HG02623 (cell line): Measurements from ENCODE around the gene SORT1.

Experiments used
- ATAC-seq: cut with Tn5 transposase; IDR thresholded peaks from one replicate; pipeline ENCODE4 v1.9.1; 2021; ENCODE audit warnings: moderate library complexity; ENCODE audit not compliant: unreplicated experiment

SORT1 gene

GRCh38 chr1:109277434-109278204 lies 120.1 kb downstream of the SORT1 start:
- ATAC-seq: no peak

GRCh38 chr1:109275706-109276345 lies 121.9 kb downstream of the SORT1 start:
- no peak for ATAC-seq

GRCh38 chr1:109274533-109275476 lies 122.9 kb downstream of the SORT1 start:
- no peak for ATAC-seq

GRCh38 chr1:109273570-109274288 lies 124.0 kb downstream of the SORT1 start:
- no peak for ATAC-seq

- no peak for ATAC-seq
These were observed 124.7 kb downstream of the SORT1 start for GRCh38 chr1:109272831-109273547.

- no peak for ATAC-seq
These were observed 125.5 kb downstream of the SORT1 start for GRCh38 chr1:109272021-109272799.

GRCh38 chr1:109271458-109271857 lies 126.3 kb downstream of the SORT1 start:
- ATAC-seq: no peak

- no peak for ATAC-seq
These were observed 126.9 kb downstream of the SORT1 start for GRCh38 chr1:109270623-109271317.

- ATAC-seq: no peak
These were observed 127.6 kb downstream of the SORT1 start for GRCh38 chr1:109269981-109270622.

- ATAC-seq: no peak
These were observed 128.3 kb downstream of the SORT1 start for GRCh38 chr1:109269212-109269980.

GRCh38 chr1:109268431-109269211 lies 129.1 kb downstream of the SORT1 start:
- no peak for ATAC-seq

GRCh38 chr1:109267743-109268300 lies 129.9 kb downstream of the SORT1 start:
- ATAC-seq: no peak

GRCh38 chr1:109266965-109267364 lies 130.8 kb downstream of the SORT1 start:
- no peak for ATAC-seq

GRCh38 chr1:109265741-109266330 lies 131.9 kb downstream of the SORT1 start:
- ATAC-seq: no peak

GRCh38 chr1:109265016-109265415 lies 132.7 kb downstream of the SORT1 start:
- ATAC-seq: no peak

GRCh38 chr1:109264379-109264755 lies 133.4 kb downstream of the SORT1 start:
- ATAC-seq: no peak
